Adrenal gland (tissue), 12 donors: ENCODE measurements around the gene EFHC1. TPM values are rescaled to one million over a fixed set of nuclear protein-coding genes. Genes with fewer than 3 reads are reported as not detected.

ENCODE experiments used
- DNase-seq, 7 donors: peaks; one replicate each; pipeline ENCODE4 v3.0.0-alpha.2; 2019 to 2020
- H3K27ac ChIP-seq, 5 donors: fragments of 200-600 bp; sonication (generic) in 4 of 5; 1 replicate in 3 of 5; 2 replicates in 2 of 5; pipeline versions ENCODE4 v1.5.1 to v1.8.0; 2016 to 2020; ENCODE audit warnings: mild to moderate bottlenecking in 1 of 5
- H3K27me3 ChIP-seq: fragments of 200-600 bp; 2 replicates; pipeline ENCODE4 v1.8.0; 2021
- H3K36me3 ChIP-seq, 2 donors: fragments of 200-600 bp; replicated peaks in 1 of 2; 1 replicate in 1 of 2; 2 replicates in 1 of 2; pipeline versions ENCODE4 v1.5.1 to v1.8.0; 2018 to 2022
- H3K4me1 ChIP-seq, 2 donors: fragments of 200-600 bp; replicated peaks in 1 of 2; 1 replicate in 1 of 2; 2 replicates in 1 of 2; pipeline versions ENCODE4 v1.5.1 to v1.8.0; 2018 to 2021
- H3K4me3 ChIP-seq, 4 donors: fragments of 200-600 bp; sonication (generic) in 3 of 4; one replicate each; pipeline ENCODE4 v1.5.1; 2016 to 2018
- H3K9me3 ChIP-seq, 3 donors: fragments of 200-600 bp; sonication (generic) in 1 of 3; replicated peaks in 1 of 3; 1 replicate in 2 of 3; 2 replicates in 1 of 3; pipeline versions ENCODE4 v1.5.1 to v1.8.0; 2016 to 2021
- CTCF ChIP-seq, 6 experiments: fragments of 450-650 bp in 4 of 6; fragments of 200-600 bp in 2 of 6; sonication (generic) in 1 of 6; IDR thresholded peaks; 1 replicate in 5 of 6; 2 replicates in 1 of 6; pipeline versions ENCODE4 v1.5.1 to v1.8.0; 2016 to 2021; ENCODE audit warnings: antibody characterized with exemption in 6 of 6, mild to moderate bottlenecking in 2 of 6, moderate library complexity in 1 of 6
- POLR2A ChIP-seq, 2 donors: fragments of 450-650 bp; IDR thresholded peaks; one replicate each; pipeline ENCODE4 v1.6.1; 2017; ENCODE audit warnings: antibody characterized with exemption in 2 of 2, mild to moderate bottlenecking in 2 of 2, moderate library complexity in 1 of 2
- WGBS, 4 donors: extraction: QIAGEN DNeasy Blood & Tissue Kit in 2 of 4; methylation state at CpG; one replicate each; pipeline versions ENCODE4 v1.1.5 to v1.1.7; 2013 to 2017; 5-methylcytosine and 5-hydroxymethylcytosine counted together
- intact Hi-C, 2 donors: fragments of 100-400 bp; cut with DNase I; formaldehyde crosslinking; loops; one replicate each; pipeline versions ENCODE4 v1.14.1 to v1.15.0; 2022 to 2023
- polyA plus RNA-seq, 3 donors: library from polyadenylated mRNA; stranded (reverse); fragments of 200-250 nt in 2 of 3; fragments of 350-450 nt in 1 of 3; fragmentation: Illumina TruSeq in 1 of 3; extraction: RNeasy Lipid Tissue Mini Kit (QIAGEN cat#74804) in 1 of 3; gene quantifications; one replicate each; pipeline ENCODE4 v1.2.3, GENCODE V29; 2013 to 2014
- total RNA-seq, 9 donors: library from RNA; depleted of rRNA in 4 of 9; stranded (reverse); fragments of >200 nt in 4 of 9; fragments of 120-200 nt in 1 of 9; fragmentation: NEBNext Ultra II Directional in 1 of 9; extraction: Animal tissue kit (Norgen Biotek cat#: 25700) in 1 of 9; gene quantifications; one replicate each; pipeline versions ENCODE4 v1.1.0 to v1.2.4, GENCODE V29; 2013 to 2023
- donor health status: healthy with polysubstance abuse.
- donor health status: Bipolar disorder and iron deficiency.
- donor health status: DM: yes; HTN: yes; CAD: no.
- donor health status: DM: no; HTN: no; CAD: no.
- donor health status: DM: no; HTN: no; CAD: no.
- donor health status: DM: yes; HTN: yes; CAD: no.

EFHC1 gene
- total and polyA plus RNA-seq, 12 donors, result 4.0 to 47.9 (median 16.8) TPM

GRCh38 chr6:52524918-52525317 lies 104.8 kb downstream of the EFHC1 start:
- H3K27ac ChIP-seq, result no peak overlapping the region
- no peaks in the 10 kb centered on the region for H3K36me3 ChIP-seq
- no peak for TF ChIP-seq POLR2A (IDR thresholded peaks at IDR 0.05)
- no peak for TF ChIP-seq CTCF (IDR thresholded peaks at IDR 0.05)
- no peaks in the 10 kb centered on the region for H3K9me3 ChIP-seq
- H3K27me3 ChIP-seq, result no peaks in the 10 kb centered on the region
- intact Hi-C loops, result loop anchor here in 1 of 2 donors (5.0 kb wide), 1 partner anchor 47 kb away; no protein-coding TSS in a partner anchor
- DNase-seq, result no peak
- no peak overlapping the region for H3K4me3 ChIP-seq
- peaks cover 7 to 16% of the 10 kb centered on the region in 2 donors for H3K4me1 ChIP-seq
- 94 to 100% (median 96%) methylated on average over 2 to 4 of the region's 4 CpGs for WGBS, 4 donors

- Histone ChIP-seq H3K4me1 (peaks cover 7 to 15% of the 10 kb centered on the region in 2 donors), H3K9me3 (no peaks in the 10 kb centered on the region), H3K27ac (no peak overlapping the region), H3K27me3 (no peaks in the 10 kb centered on the region), H3K4me3 (no peak overlapping the region), H3K36me3 (no peaks in the 10 kb centered on the region)
- intact Hi-C loops, result no loop called here
- 83 to 99% (median 90%) methylated on average over 4 of the region's 4 CpGs for WGBS, 4 donors
- DNase-seq, result no peak
- TF ChIP-seq POLR2A (IDR thresholded peaks at IDR 0.05), result no peak
- no peak for TF ChIP-seq CTCF (IDR thresholded peaks at IDR 0.05)
Observed at GRCh38 chr6:52526634-52527033, 106.5 kb downstream of the EFHC1 start.

- Histone ChIP-seq H3K4me3 (no peak overlapping the region), H3K9me3 (no peaks in the 10 kb centered on the region), H3K4me1 (peaks cover 0 to 7% of the 10 kb centered on the region in 2 donors), H3K36me3 (no peaks in the 10 kb centered on the region), H3K27me3 (no peaks in the 10 kb centered on the region), H3K27ac (no peak overlapping the region)
- no peak for DNase-seq
- TF ChIP-seq POLR2A (IDR thresholded peaks at IDR 0.05), result no peak
- TF ChIP-seq CTCF (IDR thresholded peaks at IDR 0.05), result no peak
- WGBS, 4 donors, result 95 to 96% (median 96%) methylated on average over 7 of the region's 7 CpGs
- intact Hi-C loops, result no loop called here
Observed at GRCh38 chr6:52527436-52527835, 107.3 kb downstream of the EFHC1 start.

- 93 to 97% (median 95%) methylated on average over 8 of the region's 8 CpGs for WGBS, 4 donors
- TF ChIP-seq POLR2A (IDR thresholded peaks at IDR 0.05), result no peak
- no peak for TF ChIP-seq CTCF (IDR thresholded peaks at IDR 0.05)
- Histone ChIP-seq H3K4me3 (no peak overlapping the region), H3K4me1 (no peaks in the 10 kb centered on the region), H3K36me3 (no peaks in the 10 kb centered on the region), H3K9me3 (no peaks in the 10 kb centered on the region), H3K27ac (no peak overlapping the region), H3K27me3 (no peaks in the 10 kb centered on the region)
- DNase-seq, result no peak
- intact Hi-C loops, result no loop called here
Observed at GRCh38 chr6:52529311-52529710, 109.2 kb downstream of the EFHC1 start.
